Testis (tissue), 5 donors: ENCODE results near the gene CD226. TPM values are rescaled to one million over a fixed set of nuclear protein-coding genes. Genes with fewer than 3 reads are reported as not detected.
A peak's percentile ranks its signal among the peaks of the same experiment; 100 is the strongest.

Experiments used
- DNase-seq: peaks from one replicate; pipeline ENCODE4 v3.0.0-alpha.2; 2019
- H3K27ac ChIP-seq, 2 donors: fragments of 200-600 bp; sonication (generic); one replicate each; pipeline ENCODE4 v1.5.1; 2019
- H3K27me3 ChIP-seq: fragments of 200-600 bp; sonication (generic); one replicate; pipeline ENCODE4 v1.5.1; 2019
- H3K36me3 ChIP-seq: fragments of 200-600 bp; sonication (generic); one replicate; pipeline ENCODE4 v1.5.1; 2017; ENCODE audit warnings: low read depth; ENCODE audit errors: missing control alignments
- H3K4me1 ChIP-seq: fragments of 200-600 bp; sonication (generic); one replicate; pipeline ENCODE4 v1.5.1; 2019
- H3K4me3 ChIP-seq, 2 donors: fragments of 200-600 bp; sonication (generic); one replicate each; pipeline ENCODE4 v1.5.1; 2017 to 2019
- H3K9me3 ChIP-seq: fragments of 200-600 bp; sonication (generic); one replicate; pipeline ENCODE4 v1.5.1; 2017
- CTCF ChIP-seq, 3 experiments: fragments of 450-650 bp in 2 of 3; fragments of 200-600 bp in 1 of 3; sonication (generic) in 1 of 3; IDR thresholded peaks; one replicate each; pipeline ENCODE4 v1.5.1; 2016 to 2019; ENCODE audit warnings: antibody characterized with exemption in 3 of 3, mild to moderate bottlenecking in 2 of 3, moderate library complexity in 1 of 3
- POLR2A ChIP-seq: fragments of 450-650 bp; IDR thresholded peaks from one replicate; pipeline ENCODE4 v1.6.1; 2017; ENCODE audit warnings: antibody characterized with exemption, mild to moderate bottlenecking, moderate library complexity
- WGBS, 2 donors: methylation state at CpG; one replicate each; pipeline ENCODE4 v1.1.5; 2018; 5-methylcytosine and 5-hydroxymethylcytosine counted together
- intact Hi-C: fragments of 100-400 bp; cut with DNase I; formaldehyde crosslinking; loops from one replicate; pipeline ENCODE4 v1.15.1; 2023; ENCODE audit warnings: low total_unique reads
- long read RNA-seq, 2 donors: transcript quantifications; one replicate each; lab custom pipeline, GENCODE V29; 2026
- polyA plus RNA-seq: library from polyadenylated mRNA; stranded (reverse); fragments of 350-450 nt; fragmentation: Illumina TruSeq; extraction: RNeasy Lipid Tissue Mini Kit (QIAGEN cat#74804); gene quantifications from one replicate; pipeline ENCODE4 v1.2.3, GENCODE V29; 2014; ENCODE audit warnings: low read depth, low replicate concordance; ENCODE audit not compliant: insufficient read depth
- total RNA-seq, 2 donors: library from RNA; depleted of rRNA; stranded (reverse); fragments of >200 nt; gene quantifications; one replicate each; pipeline ENCODE4 v1.2.3, GENCODE V29; 2016

Gene CD226
- total RNA-seq (1 to 10 TPM; 2.6 to 3.0 TPM), polyA plus RNA-seq (2.9 TPM)
- long read RNA-seq, donor 1, full-length matches to known transcripts = 1 of 1 reads
- long read RNA-seq, donor 1, partial matches to known transcripts = 0 of 1 reads
- long read RNA-seq, donor 1, other reads (novel, unspliced or antisense) = 0 of 1 reads
- long read RNA-seq, donor 2 = 0 reads

GRCh38 chr18:69947361-69948133 is at the start of gene CD226:
Gene CD226, minus strand, starts transcription at chr18:69947873. Its CDS starts 467 bp downstream, at chr18:69947406.
- Histone ChIP-seq H3K27ac (peak within 1 kb of the TSS; percentile 2 to 74), H3K4me3 (no peak within 1 kb of the TSS), H3K27me3 (no peaks in the 10 kb centered on the region), H3K36me3 (no peaks in the 10 kb centered on the region), H3K4me1 (no peaks in the 10 kb centered on the region), H3K9me3 (no peaks in the 10 kb centered on the region)
- no peak for DNase-seq
- TF ChIP-seq POLR2A (no peak), CTCF (IDR thresholded peaks at IDR 0.05) (no peak)
- 77 to 79% methylated on average over 7 of the region's 7 CpGs for WGBS, 2 donors
- intact Hi-C loops = no loop called here

- intact Hi-C loops = no loop called here
- TF ChIP-seq CTCF (IDR thresholded peaks at IDR 0.05) (no peak), POLR2A (no peak)
- Histone ChIP-seq H3K4me1 (no peaks in the 10 kb centered on the region), H3K36me3 (no peaks in the 10 kb centered on the region), H3K27ac (no peak overlapping the region), H3K9me3 (no peaks in the 10 kb centered on the region), H3K4me3 (no peak overlapping the region), H3K27me3 (no peaks in the 10 kb centered on the region)
- no peak for DNase-seq
- 81 to 93% methylated on average over 7 of the region's 7 CpGs for WGBS, 2 donors
Observed at GRCh38 chr18:69996951-69997798, 49.5 kb upstream of the CD226 start.

DNA sequence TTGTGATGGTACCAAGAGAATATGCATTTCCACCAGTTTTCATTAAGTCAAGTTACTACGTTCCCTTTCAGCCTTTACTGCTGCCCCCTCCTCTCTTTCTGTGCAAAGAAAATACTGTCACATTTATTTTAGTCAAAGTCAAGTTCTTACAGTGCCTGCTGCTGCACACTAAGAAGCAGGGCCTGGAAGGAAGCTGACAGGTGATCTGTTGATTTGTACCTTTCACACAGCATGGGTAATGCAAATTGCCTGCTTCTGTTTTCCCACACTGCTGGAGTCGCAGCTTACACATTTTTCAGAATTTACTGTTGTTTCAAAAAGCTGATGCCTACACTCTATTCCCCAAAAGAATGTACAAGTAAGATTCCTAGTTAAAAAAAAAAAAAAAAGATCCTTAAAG is 48.7 kb upstream of the CD226 start:
- no peak overlapping the region for H3K4me3 ChIP-seq
- no peaks in the 10 kb centered on the region for H3K36me3 ChIP-seq
- DNase-seq = no peak
- H3K4me1 ChIP-seq = no peaks in the 10 kb centered on the region
- intact Hi-C loops = no loop called here
- no peak overlapping the region for H3K27ac ChIP-seq
- WGBS, 2 donors = 81 to 88% methylated on average over 2 of the region's 2 CpGs
- TF ChIP-seq POLR2A = no peak
- TF ChIP-seq CTCF (IDR thresholded peaks at IDR 0.05) = no peak
- H3K9me3 ChIP-seq = no peaks in the 10 kb centered on the region
- H3K27me3 ChIP-seq = no peaks in the 10 kb centered on the region

DNA sequence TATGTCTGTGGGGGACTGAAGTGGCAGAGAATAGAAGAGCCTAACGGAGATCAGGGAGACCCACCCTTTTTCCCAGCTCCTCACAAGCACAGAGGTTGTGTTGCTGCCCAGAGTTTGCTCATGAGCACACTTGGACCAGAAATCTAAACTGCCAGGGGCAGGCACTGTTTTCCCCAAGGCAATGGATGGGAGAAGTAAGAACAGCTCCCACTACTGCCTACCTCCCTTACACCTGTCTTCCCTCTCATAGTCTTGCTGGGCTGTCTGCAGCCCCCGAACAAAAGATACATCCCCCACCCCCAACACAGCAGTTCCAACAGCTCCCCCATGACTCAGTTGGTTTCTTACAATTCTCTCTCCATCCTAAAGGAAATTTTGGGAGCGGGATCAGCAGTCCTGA is 48.1 kb upstream of the CD226 start:
- Histone ChIP-seq H3K4me3 (no peak overlapping the region), H3K27ac (no peak overlapping the region), H3K36me3 (no peaks in the 10 kb centered on the region), H3K27me3 (no peaks in the 10 kb centered on the region), H3K4me1 (no peaks in the 10 kb centered on the region), H3K9me3 (no peaks in the 10 kb centered on the region)
- intact Hi-C loops = no loop called here
- 79 to 84% methylated on average over 3 of the region's 3 CpGs for WGBS, 2 donors
- TF ChIP-seq POLR2A (no peak), CTCF (IDR thresholded peaks at IDR 0.05) (no peak)
- no peak for DNase-seq
